ENCODE measurements around the gene MICB.
"Not testable (repeated sequence)": the region's sequence is repeated elsewhere in the genome, so short reads cannot be mapped to it uniquely, and the experiment has no call there.

- TF ChIP-seq CTCF (conservative IDR thresholded peaks at IDR 0.05); ZFX (IDR thresholded peaks at IDR 0.05): not testable (repeated sequence)
Measured at GRCh38 chr6:31459864-31460263, 38.1 kb upstream of the MICB start.

All from C4-2B (cell line).